ENCODE data around the gene RAP1GAP2. TPM values are rescaled to one million over a fixed set of nuclear protein-coding genes. Genes with fewer than 3 reads are reported as not detected.

Gene RAP1GAP2
- total RNA-seq, 4 donors from 2014 or later: 0.85 to 2.4 (median 1.5) TPM

DNA sequence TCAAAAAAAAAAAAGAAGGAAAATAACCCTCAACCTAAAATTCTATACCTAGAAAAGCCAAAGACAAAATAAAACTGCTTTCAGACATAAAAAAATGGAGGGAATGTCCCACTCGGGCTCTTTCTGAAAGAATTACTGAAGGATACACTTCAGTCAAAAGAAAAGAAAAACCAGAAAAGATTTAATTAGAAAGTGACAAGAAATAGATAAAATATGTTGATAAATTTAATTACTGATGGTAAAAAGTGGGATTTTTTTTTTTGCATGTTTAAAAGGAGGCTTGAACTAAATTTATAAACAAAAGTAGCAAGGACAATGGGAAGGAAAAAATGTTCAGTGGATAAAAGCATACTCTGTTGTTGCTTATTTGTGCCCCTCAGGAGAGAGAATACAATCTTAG lies 178.1 kb downstream of the RAP1GAP2 start:
- intact Hi-C loops (cut with DNase I; ENCODE audit: low total_unique reads) (no loop called here), in situ Hi-C loops (cut with MboI; ENCODE audit: low sequenced_read_pairs in 4 of 4) (no loop called here)
- Histone ChIP-seq H3K27ac (no peak overlapping the region), H3K4me3 (no peak overlapping the region), H3K36me3 (no peaks in the 10 kb centered on the region), H3K9me3 (no peaks in the 10 kb centered on the region), H3K4me1 (no peaks in the 10 kb centered on the region), H3K27me3 (no peaks in the 10 kb centered on the region)
- DNase-seq: no peak
- ATAC-seq: no peak
- TF ChIP-seq POLR2A (IDR thresholded peaks at IDR 0.05): no peak
- TF ChIP-seq, protein P1, sequence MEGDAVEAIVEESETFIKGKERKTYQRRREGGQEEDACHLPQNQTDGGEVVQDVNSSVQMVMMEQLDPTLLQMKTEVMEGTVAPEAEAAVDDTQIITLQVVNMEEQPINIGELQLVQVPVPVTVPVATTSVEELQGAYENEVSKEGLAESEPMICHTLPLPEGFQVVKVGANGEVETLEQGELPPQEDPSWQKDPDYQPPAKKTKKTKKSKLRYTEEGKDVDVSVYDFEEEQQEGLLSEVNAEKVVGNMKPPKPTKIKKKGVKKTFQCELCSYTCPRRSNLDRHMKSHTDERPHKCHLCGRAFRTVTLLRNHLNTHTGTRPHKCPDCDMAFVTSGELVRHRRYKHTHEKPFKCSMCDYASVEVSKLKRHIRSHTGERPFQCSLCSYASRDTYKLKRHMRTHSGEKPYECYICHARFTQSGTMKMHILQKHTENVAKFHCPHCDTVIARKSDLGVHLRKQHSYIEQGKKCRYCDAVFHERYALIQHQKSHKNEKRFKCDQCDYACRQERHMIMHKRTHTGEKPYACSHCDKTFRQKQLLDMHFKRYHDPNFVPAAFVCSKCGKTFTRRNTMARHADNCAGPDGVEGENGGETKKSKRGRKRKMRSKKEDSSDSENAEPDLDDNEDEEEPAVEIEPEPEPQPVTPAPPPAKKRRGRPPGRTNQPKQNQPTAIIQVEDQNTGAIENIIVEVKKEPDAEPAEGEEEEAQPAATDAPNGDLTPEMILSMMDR (IDR thresholded peaks at IDR 0.05 in 4 of 5, conservative IDR thresholded peaks at IDR 0.05 in 1 of 5): no peak

DNA sequence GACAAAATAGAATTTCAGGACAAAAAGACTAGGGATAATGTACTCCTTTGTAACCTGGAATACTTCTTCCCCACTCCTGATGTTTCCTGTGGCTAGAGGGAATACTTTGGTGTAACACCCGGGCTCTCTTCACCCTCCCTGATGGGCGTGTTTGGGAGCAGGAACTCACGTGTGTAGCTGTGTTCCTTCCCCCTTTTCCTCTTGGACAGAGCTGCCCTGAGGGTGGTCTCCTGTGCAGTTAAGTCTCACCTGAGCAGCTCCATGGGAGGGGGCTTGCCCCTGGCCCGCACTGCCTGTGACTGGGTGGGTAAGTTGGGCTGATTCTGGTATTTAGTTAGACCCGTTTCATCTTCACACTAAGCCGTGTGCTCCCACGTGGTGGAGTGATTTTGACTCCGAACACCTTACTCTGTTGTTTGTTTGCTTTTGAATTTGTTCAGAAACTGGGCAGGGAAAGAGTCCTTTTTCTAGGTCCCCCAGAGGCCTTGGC lies 179.3 kb downstream of the RAP1GAP2 start:
- Histone ChIP-seq H3K27ac (no peak overlapping the region), H3K4me1 (no peaks in the 10 kb centered on the region), H3K27me3 (no peaks in the 10 kb centered on the region), H3K4me3 (no peak overlapping the region), H3K9me3 (no peaks in the 10 kb centered on the region), H3K36me3 (no peaks in the 10 kb centered on the region)
- DNase-seq: no peak
- TF ChIP-seq, protein P1 (IDR thresholded peaks at IDR 0.05 in 4 of 5, conservative IDR thresholded peaks at IDR 0.05 in 1 of 5): no peak
- TF ChIP-seq POLR2A (IDR thresholded peaks at IDR 0.05): no peak
- no peak for ATAC-seq
- in situ Hi-C loops (cut with MboI; ENCODE audit: low sequenced_read_pairs in 4 of 4) (no loop called here), intact Hi-C loops (cut with DNase I; ENCODE audit: low total_unique reads) (no loop called here)

DNA sequence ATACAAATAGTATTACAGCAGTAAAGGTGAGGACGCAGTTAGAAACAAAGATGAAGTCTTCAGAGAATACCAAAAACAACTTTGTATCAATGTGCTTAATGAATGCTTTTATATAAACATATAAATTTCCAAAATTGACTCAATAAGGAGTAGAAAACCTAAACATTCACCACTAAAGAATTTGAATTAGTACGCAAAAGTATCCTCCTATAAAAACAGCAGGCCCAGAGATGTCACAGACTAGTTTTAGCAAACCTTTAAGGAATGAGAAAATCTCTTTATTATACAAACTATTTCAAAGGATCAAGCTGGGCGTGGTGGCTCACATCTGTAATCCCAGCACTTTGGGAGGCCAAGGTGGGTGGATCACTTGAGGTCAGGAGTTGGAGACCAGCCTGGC lies 180.9 kb downstream of the RAP1GAP2 start:
- H3K4me3 ChIP-seq: no peak overlapping the region
- intact Hi-C loops (cut with DNase I; ENCODE audit: low total_unique reads) (no loop called here), in situ Hi-C loops (cut with MboI; ENCODE audit: low sequenced_read_pairs in 4 of 4) (no loop called here)
- H3K9me3 ChIP-seq: no peaks in the 10 kb centered on the region
- H3K27ac ChIP-seq: no peak overlapping the region
- TF ChIP-seq, protein P1 (IDR thresholded peaks at IDR 0.05 in 4 of 5, conservative IDR thresholded peaks at IDR 0.05 in 1 of 5): no peak
- no peak for TF ChIP-seq POLR2A (IDR thresholded peaks at IDR 0.05)
- no peak for DNase-seq
- no peak for ATAC-seq
- H3K36me3 ChIP-seq: no peaks in the 10 kb centered on the region
- H3K4me1 ChIP-seq: peaks cover under 1 to 1% of the 10 kb centered on the region in 2 donors
- no peaks in the 10 kb centered on the region for H3K27me3 ChIP-seq

DNA sequence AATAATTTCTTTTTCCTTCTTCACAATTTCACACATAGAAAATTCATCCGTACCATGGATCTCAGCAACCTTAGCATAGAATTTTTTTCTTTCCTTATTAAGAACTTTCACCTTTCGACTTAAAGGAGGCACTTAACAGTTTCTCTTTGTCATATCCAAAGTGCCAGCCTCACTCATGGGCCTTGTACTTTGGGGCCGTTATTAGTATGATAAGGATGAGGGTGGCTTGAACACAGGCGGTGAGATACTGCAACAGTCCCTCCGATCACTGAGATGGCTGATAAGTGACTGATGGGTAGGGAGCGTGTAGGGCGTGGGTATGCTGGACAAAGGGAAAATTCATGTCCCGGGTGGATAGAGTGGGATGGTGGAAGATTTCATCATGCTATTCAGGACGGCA lies 181.9 kb downstream of the RAP1GAP2 start:
- no peak for DNase-seq
- Histone ChIP-seq H3K36me3 (no peaks in the 10 kb centered on the region), H3K27me3 (no peaks in the 10 kb centered on the region), H3K9me3 (no peaks in the 10 kb centered on the region), H3K4me1 (peaks cover 7 to 10% of the 10 kb centered on the region in 2 donors), H3K27ac (no peak overlapping the region), H3K4me3 (no peak overlapping the region)
- ATAC-seq: no peak
- TF ChIP-seq, protein P1 (IDR thresholded peaks at IDR 0.05 in 4 of 5, conservative IDR thresholded peaks at IDR 0.05 in 1 of 5): no peak
- no peak for TF ChIP-seq POLR2A (IDR thresholded peaks at IDR 0.05)
- in situ Hi-C loops (cut with MboI; ENCODE audit: low sequenced_read_pairs in 4 of 4): no loop called here
- intact Hi-C loops (cut with DNase I; ENCODE audit: low total_unique reads): no loop called here

DNA sequence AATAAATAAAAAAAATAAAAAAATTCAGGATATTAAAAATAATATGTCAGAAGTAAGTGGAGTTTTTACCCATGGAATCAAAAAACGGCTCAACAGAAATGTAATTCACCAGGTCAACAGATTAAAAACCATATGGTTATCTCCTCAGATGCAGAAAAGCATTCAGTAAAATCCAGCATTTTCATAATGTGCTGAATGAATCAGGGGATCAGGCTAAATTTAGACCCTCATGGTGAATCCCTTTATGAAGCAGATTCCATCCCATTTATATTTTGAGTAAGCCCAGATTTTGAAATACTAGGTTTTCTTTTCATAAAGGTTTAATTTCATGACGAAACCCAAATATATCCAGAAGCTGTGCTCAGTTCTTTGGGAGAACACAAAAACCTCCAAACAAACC lies 182.8 kb downstream of the RAP1GAP2 start:
- ATAC-seq: no peak
- intact Hi-C loops (cut with DNase I; ENCODE audit: low total_unique reads): no loop called here
- no peak for TF ChIP-seq POLR2A (IDR thresholded peaks at IDR 0.05)
- TF ChIP-seq, protein P1 (IDR thresholded peaks at IDR 0.05 in 4 of 5, conservative IDR thresholded peaks at IDR 0.05 in 1 of 5): no peak

More for the DNA sequence above, 182.8 kb downstream of the RAP1GAP2 start:
- no peaks in the 10 kb centered on the region for H3K27me3 ChIP-seq
- no peak overlapping the region for H3K4me3 ChIP-seq
- H3K27ac ChIP-seq: no peak overlapping the region
- in situ Hi-C loops (cut with MboI; ENCODE audit: low sequenced_read_pairs in 4 of 4): no loop called here
- H3K36me3 ChIP-seq: no peaks in the 10 kb centered on the region
- DNase-seq: no peak
- no peaks in the 10 kb centered on the region for H3K9me3 ChIP-seq
- H3K4me1 ChIP-seq: peaks cover 14 to 15% of the 10 kb centered on the region in 2 donors

Data from gastrocnemius medialis (tissue), 4 donors.